K562 (cell line): ENCODE data around the gene MTHFSD. TPM values are rescaled to one million over a fixed set of nuclear protein-coding genes. Genes with fewer than 3 reads are reported as not detected.

Experiments
- CREBBP ChIP-seq: IDR thresholded peaks from one replicate; pipeline ENCODE4 v1.6.1; 2012; ENCODE audit warnings: low read depth, mild to moderate bottlenecking, control low read depth, inconsistent platforms, low read length
- JUNB ChIP-seq: fragments of 450-650 bp; formaldehyde crosslinking; conservative IDR thresholded peaks from 2 replicates; pipeline ENCODE4 v1.4.0; 2020; ENCODE audit warnings: mild to moderate bottlenecking
- MAZ ChIP-seq, 2 experiments: fragments of 450-650 bp in 1 of 2; sonication (generic) in 1 of 2; formaldehyde crosslinking; IDR thresholded peaks in 1 of 2; conservative IDR thresholded peaks in 1 of 2; 2 replicates each; pipeline versions ENCODE4 v1.4.0 to v1.5.0; 2020; ENCODE audit warnings: mild to moderate bottlenecking in 1 of 2, missing genetic modification reagents in 1 of 2
- MEIS2 ChIP-seq: fragments of 450-650 bp; IDR thresholded peaks from 2 replicates; pipeline ENCODE4 v1.6.1; 2014; ENCODE audit warnings: mild to moderate bottlenecking; ENCODE audit not compliant: partially characterized antibody
- NFIX ChIP-seq: fragments of 250-450 bp; sonication (Bioruptor Pico); IDR thresholded peaks from 2 replicates; pipeline ENCODE4 v1.4.0; 2020; ENCODE audit warnings: low read depth, mild to moderate bottlenecking, moderate library complexity
- TRIM24 ChIP-seq, 2 experiments: fragments of 450-650 bp; IDR thresholded peaks; 2 replicates each; pipeline ENCODE4 v1.6.1; 2016
- ZNF146 ChIP-seq: IDR thresholded peaks from one replicate; pipeline ENCODE4 v1.6.1; 2018; ENCODE audit warnings: missing compliant biosample characterization; ENCODE audit not compliant: unreplicated experiment
- ZNF175 ChIP-seq: fragments of 200-800 bp; sonication (Bioruptor generic); IDR thresholded peaks from 2 replicates; pipeline ENCODE4 v1.6.1; 2016; ENCODE audit warnings: low read depth, mild to moderate bottlenecking, missing genetic modification characterization, missing compliant biosample characterization
- ZNF41 ChIP-seq: fragments of 250-450 bp; sonication (Bioruptor Pico); conservative IDR thresholded peaks from 2 replicates; pipeline ENCODE4 v1.4.0; 2020; ENCODE audit warnings: mild to moderate bottlenecking
- ZSCAN32 ChIP-seq: fragments of 450-650 bp; formaldehyde crosslinking; IDR thresholded peaks from 2 replicates; pipeline ENCODE4 v1.4.0; 2020; ENCODE audit warnings: mild to moderate bottlenecking, moderate library complexity
- polyA plus RNA-seq, 8 experiments: library from polyadenylated mRNA; depleted of rRNA in 4 of 8; stranded (reverse) in 5 of 8; unstranded in 3 of 8; fragments of >200 nt; fragmentation: Nextera tagmentation in 2 of 8; fragmentation: Illumina TruSeq in 1 of 8; extraction: Ambion mirVana in 2 of 8; extraction: Trizol in 1 of 8; gene quantifications; 2 replicates each; pipeline versions ENCODE4 v1.2.1 to v1.2.3, GENCODE V29; 2011 to 2014; ENCODE audit warnings: inconsistent platforms in 1 of 8, missing spikeins in 1 of 8
- total RNA-seq, 7 experiments: library from RNA; depleted of rRNA in 6 of 7; stranded (reverse); fragments of >200 nt in 6 of 7; fragmentation: Illumina TruSeq in 2 of 7; extraction: Trizol in 2 of 7; gene quantifications; 2 replicates each; pipeline versions ENCODE4 v1.2.1 to v1.2.3, GENCODE V29; 2011 to 2021; ENCODE audit warnings: low replicate concordance in 1 of 7
- TF ChIP-seq, protein P1 (sequence below): sonication (generic); formaldehyde crosslinking; IDR thresholded peaks from 2 replicates; pipeline ENCODE4 v1.8.0; 2022; ENCODE audit warnings: mild to moderate bottlenecking, missing genetic modification reagents
- TF ChIP-seq, protein P2 (sequence below): fragments of 450-650 bp; formaldehyde crosslinking; IDR thresholded peaks from 2 replicates; pipeline ENCODE4 v1.4.0; 2020; ENCODE audit warnings: mild to moderate bottlenecking, moderate library complexity

MTHFSD gene
- total and polyA plus RNA-seq, 9 of the 15 experiments (the other 6 are each of a cell fraction or from before 2014, with no cell fraction given) = 3.2 to 20.2 (median 12.0) TPM

DNA sequence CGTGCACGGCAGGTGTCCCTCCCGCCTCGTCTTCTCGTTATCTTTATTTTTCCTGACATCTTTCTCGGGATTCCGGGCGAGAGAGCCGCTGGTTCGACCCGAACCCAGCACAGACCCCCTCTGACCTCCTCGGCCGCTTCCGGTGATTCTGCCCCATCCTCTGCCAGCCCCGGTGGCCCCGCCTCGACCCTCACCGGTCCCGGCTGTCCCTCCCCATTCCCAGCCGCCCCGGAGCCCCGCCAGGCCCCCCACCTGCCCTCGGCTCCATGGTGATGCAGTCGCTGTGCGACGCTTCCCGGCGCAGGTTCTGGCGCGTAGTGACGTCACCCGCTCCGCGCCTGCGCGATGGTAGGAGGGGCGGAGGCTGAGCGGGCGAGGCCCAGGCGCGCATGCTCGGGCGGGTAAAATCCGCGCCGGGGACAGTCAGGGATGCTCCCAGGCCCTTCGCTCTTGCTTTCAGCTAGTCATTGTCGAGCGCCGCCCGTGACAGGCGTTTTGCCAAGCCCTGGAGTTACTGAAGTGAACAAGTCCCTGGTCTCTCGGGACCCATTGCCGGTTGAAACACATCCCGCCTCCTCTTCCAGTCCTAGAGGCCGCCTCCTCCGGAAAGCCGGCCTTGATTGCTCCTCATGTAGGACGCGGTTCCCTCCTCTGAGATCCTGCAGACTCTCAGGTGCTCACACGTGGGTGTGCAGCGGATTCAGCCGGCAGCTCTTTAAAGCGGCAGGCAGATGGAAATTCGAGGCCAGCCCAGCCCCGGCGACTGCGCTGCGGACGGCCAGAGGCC, at the start of gene MTHFSD (continued):
- TF ChIP-seq, protein P1, sequence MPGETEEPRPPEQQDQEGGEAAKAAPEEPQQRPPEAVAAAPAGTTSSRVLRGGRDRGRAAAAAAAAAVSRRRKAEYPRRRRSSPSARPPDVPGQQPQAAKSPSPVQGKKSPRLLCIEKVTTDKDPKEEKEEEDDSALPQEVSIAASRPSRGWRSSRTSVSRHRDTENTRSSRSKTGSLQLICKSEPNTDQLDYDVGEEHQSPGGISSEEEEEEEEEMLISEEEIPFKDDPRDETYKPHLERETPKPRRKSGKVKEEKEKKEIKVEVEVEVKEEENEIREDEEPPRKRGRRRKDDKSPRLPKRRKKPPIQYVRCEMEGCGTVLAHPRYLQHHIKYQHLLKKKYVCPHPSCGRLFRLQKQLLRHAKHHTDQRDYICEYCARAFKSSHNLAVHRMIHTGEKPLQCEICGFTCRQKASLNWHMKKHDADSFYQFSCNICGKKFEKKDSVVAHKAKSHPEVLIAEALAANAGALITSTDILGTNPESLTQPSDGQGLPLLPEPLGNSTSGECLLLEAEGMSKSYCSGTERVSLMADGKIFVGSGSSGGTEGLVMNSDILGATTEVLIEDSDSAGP = no peak
- TF ChIP-seq TRIM24 (IDR thresholded peaks at IDR 0.05) (no peak), CREBBP (no peak), ZNF41 (CRISPR knock-in tag) (no peak), MEIS2 (peak; percentile 94), MAZ (CRISPR knock-in tag; conservative IDR thresholded peaks at IDR 0.05 in 1 of 2, IDR thresholded peaks at IDR 0.05 in 1 of 2) (peak; percentile 76 to 88), ZSCAN32 (CRISPR knock-in tag) (peak; percentile 17; the same call in 1 of the 2 replicates), ZNF146 (CRISPR knock-in tag) (no peak), ZNF175 (CRISPR knock-in tag) (peak; percentile 39; the same call in 1 of the 2 replicates), JUNB (CRISPR knock-in tag) (peak; percentile 82), NFIX (CRISPR knock-in tag) (no peak)
- TF ChIP-seq, protein P2, sequence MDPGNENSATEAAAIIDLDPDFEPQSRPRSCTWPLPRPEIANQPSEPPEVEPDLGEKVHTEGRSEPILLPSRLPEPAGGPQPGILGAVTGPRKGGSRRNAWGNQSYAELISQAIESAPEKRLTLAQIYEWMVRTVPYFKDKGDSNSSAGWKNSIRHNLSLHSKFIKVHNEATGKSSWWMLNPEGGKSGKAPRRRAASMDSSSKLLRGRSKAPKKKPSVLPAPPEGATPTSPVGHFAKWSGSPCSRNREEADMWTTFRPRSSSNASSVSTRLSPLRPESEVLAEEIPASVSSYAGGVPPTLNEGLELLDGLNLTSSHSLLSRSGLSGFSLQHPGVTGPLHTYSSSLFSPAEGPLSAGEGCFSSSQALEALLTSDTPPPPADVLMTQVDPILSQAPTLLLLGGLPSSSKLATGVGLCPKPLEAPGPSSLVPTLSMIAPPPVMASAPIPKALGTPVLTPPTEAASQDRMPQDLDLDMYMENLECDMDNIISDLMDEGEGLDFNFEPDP (CRISPR knock-in tag) = no peak
